Endothelial cell of umbilical vein (primary cell): ENCODE measurements around the gene SELPLG. TPM values are rescaled to one million over a fixed set of nuclear protein-coding genes. Genes with fewer than 3 reads are reported as not detected.

Source experiments
- BruUV-seq: library from RNA; stranded (reverse); fragments of 400-500 nt; replicated peaks from 2 replicates; lab custom pipeline; 2021; lab: Mats Ljungman, UMichigan
- CTCF ChIA-PET: fragments of 300-600, 350-600 bp; sonication (Branson Sonifier 250); formaldehyde crosslinking; loops from one replicate; lab custom pipeline; 2021; ENCODE audit warnings: antibody characterized with exemption, inconsistent platforms; lab: Charles Lee
- POLR2A ChIA-PET: fragments of 300-600, 350-600 bp; sonication (Branson Sonifier 250); formaldehyde crosslinking; loops from one replicate; lab custom pipeline; 2021; ENCODE audit warnings: antibody characterized with exemption, inconsistent platforms; lab: Charles Lee
- DNase-seq: peaks from one replicate; pipeline ENCODE4 v3.0.0-alpha.2; 2011; ENCODE audit warnings: low read depth, low spot score
- FAIRE-seq: peaks from 2 replicates; lab custom pipeline; 2011; peaks lifted over from hg19 to GRCh38; lab: Jason Lieb, UNC
- H2AFZ ChIP-seq: 2 replicates; pipeline ENCODE4 v1.6.0; 2012; ENCODE audit warnings: low read depth, low read length, control low read depth, inconsistent platforms
- H3K27ac ChIP-seq: 2 replicates; pipeline ENCODE4 v1.5.1; 2011; ENCODE audit warnings: low read depth, mild to moderate bottlenecking, control low read depth, low read length, moderate library complexity; ENCODE audit not compliant: insufficient read depth
- H3K27me3 ChIP-seq, 2 experiments: 2 replicates each; pipeline versions ENCODE4 v1.6.0 to v1.6.1; 2011; ENCODE audit warnings: low read length in 2 of 2, mixed read lengths in 1 of 2; ENCODE audit not compliant: control insufficient read depth in 2 of 2, insufficient read depth in 2 of 2
- H3K36me3 ChIP-seq, 2 experiments: 2 replicates in 1 of 2; 3 replicates in 1 of 2; pipeline ENCODE4 v1.5.1; 2011; ENCODE audit warnings: low read length in 2 of 2, mild to moderate bottlenecking in 1 of 2, moderate library complexity in 1 of 2; ENCODE audit not compliant: control insufficient read depth in 2 of 2, insufficient read depth in 2 of 2; ENCODE audit errors: extremely low read depth in 1 of 2
- H3K4me1 ChIP-seq: 3 replicates; pipeline ENCODE4 v1.5.1; 2011; ENCODE audit warnings: mild to moderate bottlenecking, low read length; ENCODE audit not compliant: control insufficient read depth, insufficient read depth; ENCODE audit errors: extremely low read depth
- H3K4me2 ChIP-seq: 2 replicates; pipeline ENCODE4 v1.6.1; 2011; ENCODE audit warnings: low read length, control low read depth, mixed read lengths; ENCODE audit not compliant: insufficient read depth
- H3K4me3 ChIP-seq, 3 experiments: fragments of 200-600 bp in 1 of 3; sonication (generic), shearing (Covaris generic) in 1 of 3; replicated peaks in 1 of 3; 2 replicates each; pipeline ENCODE4 v1.5.1; 2011 to 2016; ENCODE audit warnings: control low read depth in 3 of 3, low read length in 3 of 3, mild to moderate bottlenecking in 2 of 3, inconsistent platforms in 1 of 3, low read depth in 1 of 3, moderate library complexity in 1 of 3; ENCODE audit not compliant: insufficient read depth in 1 of 3
- H3K79me2 ChIP-seq: 2 replicates; pipeline ENCODE4 v1.6.0; 2012; ENCODE audit warnings: low read length, inconsistent platforms; ENCODE audit not compliant: control insufficient read depth, insufficient read depth
- H3K9ac ChIP-seq: replicated peaks from 2 replicates; pipeline ENCODE3; 2011; ENCODE audit warnings: low read length, control low read depth; ENCODE audit not compliant: insufficient read depth; ENCODE audit errors: extremely low read depth
- H3K9me1 ChIP-seq: replicated peaks from 3 replicates; pipeline ENCODE4 v1.6.0; 2011; ENCODE audit warnings: mild to moderate bottlenecking, low read length; ENCODE audit not compliant: control insufficient read depth, insufficient read depth; ENCODE audit errors: extremely low read depth
- H3K9me3 ChIP-seq: replicated peaks from 2 replicates; pipeline ENCODE4 v1.5.1; 2012; ENCODE audit warnings: low read length, inconsistent platforms; ENCODE audit not compliant: control insufficient read depth, insufficient read depth
- H4K20me1 ChIP-seq: replicated peaks from 2 replicates; pipeline ENCODE3; 2011; ENCODE audit warnings: mild to moderate bottlenecking, low read length; ENCODE audit not compliant: control insufficient read depth, insufficient read depth; ENCODE audit errors: extremely low read depth
- CTCF ChIP-seq, 2 donors: IDR thresholded peaks; 1 replicate in 1 of 2; 2 replicates in 1 of 2; pipeline ENCODE4 v1.5.1; 2011; ENCODE audit warnings: low read length in 2 of 2, mild to moderate bottlenecking in 2 of 2, moderate library complexity in 2 of 2, control low read depth in 1 of 2, inconsistent platforms in 1 of 2, low read depth in 1 of 2; ENCODE audit not compliant: insufficient read depth in 1 of 2; ENCODE audit errors: extremely low read depth in 1 of 2
- FOS ChIP-seq: IDR thresholded peaks from 2 replicates; pipeline ENCODE4 v1.6.1; 2011; ENCODE audit warnings: mild to moderate bottlenecking, low read length, moderate library complexity, borderline replicate concordance; ENCODE audit not compliant: insufficient read depth
- JUN ChIP-seq: IDR thresholded peaks from 2 replicates; pipeline ENCODE4 v1.6.1; 2011; ENCODE audit warnings: borderline replicate concordance, low read depth; ENCODE audit not compliant: insufficient read length, insufficient read depth
- MAX ChIP-seq: IDR thresholded peaks from 2 replicates; pipeline ENCODE4 v1.6.1; 2011; ENCODE audit not compliant: insufficient read depth, insufficient read length
- MYC ChIP-seq: IDR thresholded peaks from one replicate; pipeline ENCODE4 v1.6.1; 2011; ENCODE audit warnings: mild to moderate bottlenecking, low read depth, low read length
- POLR2A ChIP-seq: IDR thresholded peaks from 2 replicates; pipeline ENCODE4 v1.6.1; 2012; ENCODE audit warnings: low read depth, mild to moderate bottlenecking, control low read depth, low read length
- POLR2AphosphoS5 ChIP-seq: IDR thresholded peaks from 2 replicates; pipeline ENCODE4 v1.6.1; 2012; ENCODE audit warnings: low read depth, mild to moderate bottlenecking, control low read depth, low read length, moderate library complexity; ENCODE audit not compliant: insufficient read depth
- dilution Hi-C: fragments of 300-500 bp; cut with MboI; formaldehyde crosslinking; loops from one replicate; pipeline ENCODE4 v1.15.0; 2019; ENCODE audit warnings: low sequenced_read_pairs; ENCODE audit not compliant: extremely low pct_ligation_motif_present
- intact Hi-C: fragments of 100-400 bp; cut with micrococcal nuclease; formaldehyde crosslinking; loops from one replicate; pipeline ENCODE4 v1.10.0; 2022
- polyA plus RNA-seq, 4 experiments: library from polyadenylated mRNA; depleted of rRNA in 3 of 4; stranded (reverse) in 3 of 4; unstranded in 1 of 4; fragments of >200 nt; gene quantifications; 2 replicates each; pipeline versions ENCODE4 v1.2.1 to v1.2.3, GENCODE V29; 2011 to 2012; ENCODE audit warnings: missing spikeins in 1 of 4
- total RNA-seq: library from RNA; stranded (reverse); gene quantifications from 2 replicates; pipeline ENCODE4 v1.2.3, GENCODE V29; 2021

Gene SELPLG
- total and polyA plus RNA-seq, 2 donors (not counting 3 experiments of a cell fraction or from before 2014, with no cell fraction given), result 1.0 to 1.2 TPM

- intact Hi-C loops, result no loop called here
- CTCF ChIA-PET, result interaction anchor here (0.7 to 4.3 kb wide), 7 partner anchors 12 to 473 kb away, joined by 3 to 48 read pairs (median 3); partner anchors contain the start of gene ALKBH2
Measured at GRCh38 chr12:108620236-108620879, 13.3 kb downstream of the SELPLG start.

DNA sequence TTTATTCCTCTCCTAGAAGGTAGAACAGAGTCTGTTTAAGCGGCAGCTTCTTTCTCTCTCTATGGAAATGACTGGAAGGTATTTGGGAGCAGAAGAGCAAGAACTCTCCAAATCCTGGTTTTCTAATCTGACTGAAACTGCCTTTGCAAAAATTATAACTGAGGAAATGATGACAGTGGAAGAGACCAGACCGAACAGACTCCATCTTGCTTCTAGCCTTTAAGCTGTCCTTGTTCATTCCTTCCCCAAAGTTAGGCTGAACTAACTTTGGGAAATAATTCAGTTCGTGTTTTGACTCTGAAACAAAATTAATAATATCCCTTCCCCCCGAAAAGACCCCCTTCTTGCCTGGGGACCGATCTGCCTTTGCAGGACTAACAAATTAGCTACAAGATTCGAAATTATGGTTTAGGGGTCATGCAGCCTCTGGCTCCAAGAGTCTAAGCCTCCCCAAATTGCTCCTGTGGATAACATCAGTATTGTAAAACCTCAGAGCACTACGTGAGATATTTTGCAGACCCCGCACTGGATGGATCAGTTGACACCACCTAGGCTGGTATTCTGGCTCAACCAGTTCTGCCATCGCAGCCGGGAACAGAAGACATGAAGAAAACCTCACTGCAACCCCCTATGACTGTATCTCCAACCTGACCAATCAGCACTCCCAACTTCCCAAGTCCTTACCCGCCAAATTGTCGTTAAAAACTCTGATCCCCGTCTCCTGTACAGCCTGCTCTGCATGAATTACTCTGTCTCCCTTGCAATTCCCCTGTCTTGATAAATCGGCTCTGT, 14.1 kb downstream of the SELPLG start:
- ChIA-PET CTCF (interaction anchor here (1.0 to 6.3 kb wide), 18 partner anchors 9 to 473 kb away, joined by 3 to 86 read pairs (median 12); partner anchors contain the start of genes ALKBH2, ISCU and SELPLG), POLR2A (no interaction called here)
- no peak overlapping the region for H3K9ac ChIP-seq
- no peak overlapping the region for H3K4me3 ChIP-seq
- FAIRE-seq (peak; percentile 15), DNase-seq (no peak)
- H3K79me2 ChIP-seq, result no peaks in the 10 kb centered on the region
- no peak overlapping the region for H2AFZ ChIP-seq
- no TSS peak for BruUV-seq
- H3K4me2 ChIP-seq, result no peak overlapping the region
- intact Hi-C loops, result loop anchor here (2.0 to 5.0 kb wide), 2 partner anchors 45 to 102 kb away; partner anchors contain the start of gene FICD
- H3K9me3 ChIP-seq, result no peaks in the 10 kb centered on the region
- no peaks in the 10 kb centered on the region for H3K36me3 ChIP-seq
- H3K27ac ChIP-seq, result no peak overlapping the region
- no peaks in the 10 kb centered on the region for H3K9me1 ChIP-seq
- no peaks in the 10 kb centered on the region for H3K27me3 ChIP-seq
- peaks cover 13% of the 10 kb centered on the region for H3K4me1 ChIP-seq
- dilution Hi-C loops, result no loop called here
- TF ChIP-seq FOS (no peak), MYC (no peak), POLR2A (no peak), MAX (no peak), CTCF (IDR thresholded peaks at IDR 0.05; ENCODE audit: extremely low read depth in 1 of 2, insufficient read depth in 1 of 2, low read depth in 1 of 2, low read length in 2 of 2) (no peak)
- no peaks in the 10 kb centered on the region for H4K20me1 ChIP-seq

More at GRCh38 chr12:108620236-108620879, 13.3 kb downstream of the SELPLG start:
- DNase-seq (no peak), FAIRE-seq (no peak)
- Histone ChIP-seq H3K27me3 (no peaks in the 10 kb centered on the region), H3K79me2 (no peaks in the 10 kb centered on the region), H3K9ac (no peak overlapping the region), H3K4me1 (peaks cover 13% of the 10 kb centered on the region), H3K27ac (no peak overlapping the region), H3K36me3 (no peaks in the 10 kb centered on the region), H3K4me3 (no peak overlapping the region), H3K4me2 (no peak overlapping the region), H4K20me1 (no peaks in the 10 kb centered on the region), H3K9me3 (no peaks in the 10 kb centered on the region), H2AFZ (no peak overlapping the region), H3K9me1 (no peaks in the 10 kb centered on the region)
- dilution Hi-C loops, result no loop called here
- POLR2A ChIA-PET, result no interaction called here
- BruUV-seq, result no TSS peak
- TF ChIP-seq JUN (no peak), MAX (no peak), POLR2AphosphoS5 (no peak)
